GM10266 (cell line): ENCODE data around the gene CNTNAP4.

ENCODE experiments used
- DNase-seq: peaks from one replicate; pipeline ENCODE4 v3.0.0; 2012; ENCODE audit errors: extremely low spot score
- TF ChIP-seq, protein P1 (sequence below): IDR thresholded peaks from 2 replicates; pipeline ENCODE4 v1.5.1; 2012; ENCODE audit warnings: mild to moderate bottlenecking, low read depth; ENCODE audit not compliant: control insufficient read depth, insufficient read depth; ENCODE audit errors: missing control alignments

CNTNAP4 gene

DNA sequence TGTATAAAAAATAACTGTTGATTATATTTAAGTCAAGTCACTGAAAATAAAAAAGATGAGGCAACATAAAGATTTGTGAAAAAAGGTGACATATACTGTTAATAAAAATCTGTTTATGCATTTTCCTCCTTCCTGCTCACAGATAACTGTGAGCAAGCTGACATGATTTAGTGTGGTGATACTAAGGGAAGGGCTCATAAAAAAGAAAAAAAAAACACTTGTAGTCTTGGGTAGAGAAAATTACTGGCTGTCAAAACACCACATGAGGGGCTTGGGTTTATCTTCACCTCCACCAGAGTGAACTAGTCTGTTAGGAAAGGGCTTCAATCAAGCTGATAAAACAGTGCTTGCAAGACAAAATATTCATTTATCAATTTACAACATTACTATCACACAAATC, 247.6 kb downstream of the CNTNAP4 start:
- TF ChIP-seq, protein P1, sequence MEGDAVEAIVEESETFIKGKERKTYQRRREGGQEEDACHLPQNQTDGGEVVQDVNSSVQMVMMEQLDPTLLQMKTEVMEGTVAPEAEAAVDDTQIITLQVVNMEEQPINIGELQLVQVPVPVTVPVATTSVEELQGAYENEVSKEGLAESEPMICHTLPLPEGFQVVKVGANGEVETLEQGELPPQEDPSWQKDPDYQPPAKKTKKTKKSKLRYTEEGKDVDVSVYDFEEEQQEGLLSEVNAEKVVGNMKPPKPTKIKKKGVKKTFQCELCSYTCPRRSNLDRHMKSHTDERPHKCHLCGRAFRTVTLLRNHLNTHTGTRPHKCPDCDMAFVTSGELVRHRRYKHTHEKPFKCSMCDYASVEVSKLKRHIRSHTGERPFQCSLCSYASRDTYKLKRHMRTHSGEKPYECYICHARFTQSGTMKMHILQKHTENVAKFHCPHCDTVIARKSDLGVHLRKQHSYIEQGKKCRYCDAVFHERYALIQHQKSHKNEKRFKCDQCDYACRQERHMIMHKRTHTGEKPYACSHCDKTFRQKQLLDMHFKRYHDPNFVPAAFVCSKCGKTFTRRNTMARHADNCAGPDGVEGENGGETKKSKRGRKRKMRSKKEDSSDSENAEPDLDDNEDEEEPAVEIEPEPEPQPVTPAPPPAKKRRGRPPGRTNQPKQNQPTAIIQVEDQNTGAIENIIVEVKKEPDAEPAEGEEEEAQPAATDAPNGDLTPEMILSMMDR: no peak
- DNase-seq: no peak

DNA sequence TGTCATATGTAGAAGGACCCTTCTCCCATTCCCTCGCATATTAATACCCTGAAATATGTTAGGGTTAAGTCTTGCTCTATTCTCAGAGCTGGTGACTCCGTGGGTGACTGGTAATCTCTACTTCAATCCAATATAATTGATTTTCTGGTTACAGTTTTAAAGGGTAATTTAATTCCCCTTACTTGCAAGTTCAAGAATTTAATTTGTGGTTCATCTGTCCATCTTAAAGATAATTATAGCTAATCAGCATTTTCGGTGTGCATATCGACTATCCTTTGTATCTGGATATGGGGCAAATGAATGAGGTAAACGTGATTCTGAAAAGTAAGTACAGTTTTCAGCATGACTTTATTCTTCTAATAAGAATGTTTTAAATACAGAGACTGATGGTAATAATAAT, 250.0 kb downstream of the CNTNAP4 start:
- TF ChIP-seq, protein P1: no peak
- DNase-seq: no peak

DNA sequence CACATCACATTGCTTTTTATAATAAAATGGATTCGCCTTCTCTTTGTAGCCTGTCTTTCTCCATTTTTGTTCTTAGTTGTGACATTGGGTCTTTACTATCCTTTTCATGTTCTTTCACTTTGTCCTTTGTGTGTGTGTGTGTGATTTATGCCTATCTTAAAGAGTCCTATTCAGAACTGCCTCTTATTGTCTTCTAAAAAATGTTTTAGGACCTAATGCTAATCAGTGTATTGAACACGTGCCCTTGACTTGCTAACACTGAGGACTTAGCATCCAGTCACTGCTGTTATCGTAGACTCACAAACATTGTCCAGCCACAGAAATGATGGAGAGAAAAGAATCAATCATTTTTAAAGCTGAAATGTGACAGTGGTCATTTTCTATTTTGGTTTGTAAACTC, 251.9 kb downstream of the CNTNAP4 start:
- TF ChIP-seq, protein P1: no peak
- no peak for DNase-seq

DNA sequence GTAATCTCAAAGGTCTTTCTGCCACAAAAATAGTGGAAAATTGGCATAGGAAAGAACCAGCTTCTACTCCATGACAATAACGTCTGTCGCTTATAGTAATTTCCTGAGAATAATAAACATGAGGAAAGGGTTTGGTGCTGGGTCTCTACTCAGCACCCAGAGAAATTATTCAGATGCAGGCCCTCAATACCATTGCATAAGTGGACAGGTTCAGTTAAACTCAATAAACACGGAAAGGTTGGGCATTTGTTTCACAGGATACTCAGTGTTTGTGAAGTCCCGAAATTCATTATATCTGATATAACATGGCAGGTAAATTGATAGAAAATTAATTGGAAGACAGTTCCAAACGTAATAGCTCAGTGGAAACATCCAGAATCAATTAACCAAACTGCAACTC, 254.0 kb downstream of the CNTNAP4 start:
- TF ChIP-seq, protein P1: no peak
- DNase-seq: no peak

DNA sequence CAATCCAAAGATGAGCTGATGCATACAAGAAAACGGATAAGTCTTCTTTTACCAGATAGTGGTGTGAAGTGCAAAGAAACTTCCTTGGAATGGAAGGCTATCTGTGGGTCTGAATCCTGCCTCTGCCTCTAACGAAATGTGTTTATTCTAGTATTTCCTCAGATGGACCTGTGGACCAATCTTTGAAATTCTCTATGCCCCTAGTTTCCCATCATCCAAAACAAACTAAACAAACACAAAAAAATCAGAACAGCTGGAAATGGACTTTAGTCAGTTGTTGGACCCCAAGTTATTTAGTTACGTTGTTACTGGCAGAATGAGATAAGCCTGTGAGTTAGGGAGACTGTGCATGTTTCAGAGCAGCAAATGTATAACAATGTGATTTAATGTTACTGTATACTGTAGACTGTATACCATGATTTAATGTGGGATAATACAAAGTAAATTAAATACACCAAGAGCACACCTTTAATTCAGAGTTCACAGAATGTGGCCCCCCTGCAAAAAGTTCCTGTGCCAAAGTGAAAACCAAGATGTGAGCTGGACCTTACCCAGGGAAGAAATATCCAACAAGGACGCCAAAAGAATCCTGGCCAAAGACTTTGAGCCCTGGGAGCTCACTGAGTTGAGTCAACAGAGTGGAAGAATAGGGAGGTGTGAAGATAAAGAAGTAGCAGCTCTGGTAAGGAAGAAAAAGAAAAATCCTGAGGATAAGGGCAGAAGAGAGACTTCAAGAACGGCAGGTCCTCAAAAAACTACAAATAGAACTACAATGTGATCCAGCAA, 255.2 kb downstream of the CNTNAP4 start:
- no peak for DNase-seq
- TF ChIP-seq, protein P1: no peak

DNA sequence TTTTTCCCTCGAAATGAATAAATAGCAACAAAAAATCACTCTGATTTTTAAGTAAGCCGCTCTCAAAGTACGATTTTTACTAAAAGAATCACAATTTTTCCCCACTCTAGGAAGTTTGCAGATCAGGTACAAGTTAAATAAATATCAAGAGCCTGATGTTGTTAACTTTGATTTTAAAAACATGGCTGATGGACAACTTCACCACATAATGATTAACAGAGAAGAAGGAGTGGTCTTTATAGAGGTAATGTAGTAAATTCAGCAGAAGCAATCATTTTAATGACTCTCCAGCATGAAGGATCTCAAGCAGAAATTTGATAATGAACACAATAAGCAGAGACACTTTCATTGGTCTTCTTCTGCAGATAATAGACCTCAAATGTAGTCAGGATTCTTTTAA, 262.4 kb downstream of the CNTNAP4 start:
- DNase-seq: no peak
- TF ChIP-seq, protein P1: no peak

DNA sequence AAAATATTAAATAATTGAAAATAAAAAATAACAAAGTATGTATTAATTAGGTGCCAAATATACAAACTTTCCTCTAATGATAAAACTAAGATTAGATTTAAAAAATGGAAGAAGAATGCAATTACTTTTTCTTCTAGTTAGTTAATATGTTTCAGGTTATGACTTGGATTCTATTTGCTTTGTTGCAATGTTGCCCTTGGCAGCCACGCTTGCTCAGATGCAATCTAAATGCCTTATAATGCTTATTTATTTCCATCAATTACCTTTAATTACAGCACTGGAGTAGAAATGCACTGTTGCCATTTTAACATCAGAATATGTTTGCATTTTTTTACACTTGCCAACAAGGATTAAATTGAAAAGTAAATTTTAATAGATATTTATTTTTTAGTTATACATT, 263.9 kb downstream of the CNTNAP4 start:
- DNase-seq: no peak
- TF ChIP-seq, protein P1: no peak
